Neutrophil (primary cell): ENCODE results near the gene PFN1.

Experiments
- H3K27ac ChIP-seq: fragments of 200-600 bp; sonication (generic); 2 replicates; pipeline ENCODE4 v1.5.1; 2016; ENCODE audit warnings: mild to moderate bottlenecking, moderate library complexity
- H3K27me3 ChIP-seq: fragments of 200-600 bp; sonication (generic); 2 replicates; pipeline ENCODE4 v1.6.0; 2016; ENCODE audit warnings: mild to moderate bottlenecking
- H3K36me3 ChIP-seq: fragments of 200-600 bp; sonication (generic); 2 replicates; pipeline ENCODE4 v1.5.1; 2017
- H3K4me1 ChIP-seq, 2 experiments: fragments of 200-600 bp in 1 of 2; sonication (generic) in 1 of 2; 1 replicate in 1 of 2; 2 replicates in 1 of 2; pipeline versions ENCODE4 v1.5.1 to v1.6.1; 2013 to 2016; ENCODE audit warnings: low read depth in 1 of 2, low read length in 1 of 2, mild to moderate bottlenecking in 1 of 2, moderate library complexity in 1 of 2; ENCODE audit not compliant: control insufficient read depth in 1 of 2, insufficient read depth in 1 of 2
- H3K4me3 ChIP-seq, 2 experiments: fragments of 200-600 bp in 1 of 2; sonication (generic) in 1 of 2; 1 replicate in 1 of 2; 2 replicates in 1 of 2; pipeline ENCODE4 v1.5.1; 2013 to 2016; ENCODE audit warnings: low read depth in 1 of 2, low read length in 1 of 2, mild to moderate bottlenecking in 1 of 2, moderate library complexity in 1 of 2
- H3K9me3 ChIP-seq: fragments of 200-600 bp; sonication (generic); 2 replicates; pipeline ENCODE4 v1.5.1; 2016
- CTCF ChIP-seq: fragments of 200-600 bp; sonication (generic); IDR thresholded peaks from 2 replicates; pipeline ENCODE4 v1.5.1; 2016; ENCODE audit warnings: antibody characterized with exemption

The PFN1 gene

GRCh38 chr17:4950075-4950745 is 1.9 kb upstream of the PFN1 start:
- Histone ChIP-seq H3K9me3 (no peaks in the 10 kb centered on the region), H3K27ac (peak overlapping the region; percentile 96), H3K27me3 (no peaks in the 10 kb centered on the region), H3K4me3 (peak overlapping the region; percentile 99), H3K4me1 (peaks cover 45 to 56% of the 10 kb centered on the region in 2 experiments), H3K36me3 (peaks cover 17% of the 10 kb centered on the region)
- TF ChIP-seq CTCF = no peak

GRCh38 chr17:4949321-4950074 is 1.2 kb upstream of the PFN1 start:
- Histone ChIP-seq H3K36me3 (peaks cover 21% of the 10 kb centered on the region), H3K27me3 (no peaks in the 10 kb centered on the region), H3K4me3 (peak overlapping the region; percentile 99), H3K9me3 (no peaks in the 10 kb centered on the region), H3K27ac (peak overlapping the region; percentile 96), H3K4me1 (peaks cover 52 to 63% of the 10 kb centered on the region in 2 experiments)
- no peak for TF ChIP-seq CTCF

GRCh38 chr17:4948931-4949320 is 596 bp upstream of the PFN1 start:
- H3K27me3 ChIP-seq = no peaks in the 10 kb centered on the region
- H3K4me1 ChIP-seq = peaks cover 58 to 69% of the 10 kb centered on the region in 2 experiments
- H3K9me3 ChIP-seq = no peaks in the 10 kb centered on the region
- H3K27ac ChIP-seq = peak overlapping the region; percentile 96
- no peak for TF ChIP-seq CTCF
- H3K4me3 ChIP-seq = peak overlapping the region; percentile 99
- H3K36me3 ChIP-seq = peaks cover 21% of the 10 kb centered on the region

- Histone ChIP-seq H3K4me1 (peaks cover 71 to 82% of the 10 kb centered on the region in 2 experiments), H3K4me3 (peak overlapping the region; percentile 99), H3K27me3 (no peaks in the 10 kb centered on the region), H3K27ac (peak overlapping the region; percentile 96), H3K36me3 (peaks cover 32% of the 10 kb centered on the region), H3K9me3 (no peaks in the 10 kb centered on the region)
- TF ChIP-seq CTCF = no peak
Observed at GRCh38 chr17:4947411-4948165, 742 bp downstream of the PFN1 start.

- Histone ChIP-seq H3K4me1 (peaks cover 77 to 88% of the 10 kb centered on the region in 2 experiments), H3K27ac (peak overlapping the region; percentile 96), H3K4me3 (peak overlapping the region; percentile 99)
Observed at GRCh38 chr17:4947010-4947410, 1.3 kb downstream of the PFN1 start.

More at GRCh38 chr17:4947010-4947410, 1.3 kb downstream of the PFN1 start:
- no peak for TF ChIP-seq CTCF
- Histone ChIP-seq H3K36me3 (peaks cover 38% of the 10 kb centered on the region), H3K9me3 (no peaks in the 10 kb centered on the region), H3K27me3 (no peaks in the 10 kb centered on the region)
